Right cardiac atrium (tissue), 5 donors: ENCODE results near the gene BCL2L13. TPM values are rescaled to one million over a fixed set of nuclear protein-coding genes. Genes with fewer than 3 reads are reported as not detected.

ENCODE experiments used
- ATAC-seq, 2 donors: fragments of 200-7000 bp; cut with Tn5 transposase; one replicate each; pipeline versions ENCODE4 v1.8.0 to v1.9.1; 2020; ENCODE audit warnings: moderate library complexity in 2 of 2, mild to moderate bottlenecking in 1 of 2
- DNase-seq, 3 donors: peaks; one replicate each; pipeline ENCODE4 v3.0.0-alpha.2; 2020
- H3K27ac ChIP-seq: one replicate; pipeline ENCODE4 v1.5.1; 2013; ENCODE audit warnings: mild to moderate bottlenecking, low read length, control low read depth, moderate library complexity
- H3K27me3 ChIP-seq: one replicate; pipeline ENCODE4 v1.6.1; 2013; ENCODE audit not compliant: control insufficient read depth, insufficient read depth
- H3K4me1 ChIP-seq: one replicate; pipeline ENCODE4 v1.6.1; 2013; ENCODE audit warnings: low read length; ENCODE audit not compliant: control insufficient read depth, insufficient read depth
- H3K4me3 ChIP-seq: one replicate; pipeline ENCODE4 v1.5.1; 2013; ENCODE audit warnings: low read length, control low read depth
- H3K9me3 ChIP-seq: one replicate; pipeline ENCODE4 v1.6.1; 2013; ENCODE audit warnings: low read length; ENCODE audit not compliant: control insufficient read depth
- WGBS: extraction: QIAGEN DNeasy Blood & Tissue Kit; methylation state at CpG from one replicate; pipeline ENCODE4 v1.1.7; 2013; 5-methylcytosine and 5-hydroxymethylcytosine counted together
- intact Hi-C, 4 donors: fragments of 100-400 bp; cut with DNase I; formaldehyde crosslinking; loops; one replicate each; pipeline versions ENCODE4 v1.11.0 to v1.14.0; 2022 to 2023
- long read RNA-seq, 4 donors: library from polyadenylated mRNA; unstranded; transcript quantifications; one replicate each; pipeline ENCODE4 v2.0.0, GENCODE V29; 2020 to 2021
- polyA plus RNA-seq: library from polyadenylated mRNA; stranded (reverse); fragments of 200-250 nt; gene quantifications from one replicate; pipeline ENCODE4 v1.2.3, GENCODE V29; 2013
- total RNA-seq, 4 donors: library from RNA; stranded (reverse); fragmentation: NEBNext Ultra II Directional; extraction: Animal tissue kit (Norgen Biotek cat#: 25700); gene quantifications; one replicate each; pipeline ENCODE4 v1.2.1, GENCODE V29; 2021
- donor health status: healthy with polysubstance abuse.
- donor health status: DM: no; HTN: yes; CAD: no.
- donor health status: DM: no; HTN: no; CAD: no.
- donor health status: DM: no; HTN: yes; CAD: no; lungs with severe emphysema.
- donor health status: DM: yes; HTN: yes; CAD: no.

BCL2L13 gene
- total RNA-seq (10 to 100 TPM; 51.6 to 62.9 (median 56.7) TPM), polyA plus RNA-seq (40.0 TPM)
- long read RNA-seq, donor 1, full-length matches to known transcripts, result 40 of 73 reads
- long read RNA-seq, donor 1, partial matches to known transcripts, result 23 of 73 reads
- long read RNA-seq, donor 1, other reads (novel, unspliced or antisense), result 10 of 73 reads
- long read RNA-seq, donor 2, full-length matches to known transcripts, result 22 of 40 reads
- long read RNA-seq, donor 2, partial matches to known transcripts, result 9 of 40 reads
- long read RNA-seq, donor 2, other reads (novel, unspliced or antisense), result 9 of 40 reads
- long read RNA-seq, donor 3, full-length matches to known transcripts, result 227 of 328 reads
- long read RNA-seq, donor 3, partial matches to known transcripts, result 39 of 328 reads
- long read RNA-seq, donor 3, other reads (novel, unspliced or antisense), result 62 of 328 reads
- long read RNA-seq, donor 4, full-length matches to known transcripts, result 19 of 32 reads
- long read RNA-seq, donor 4, partial matches to known transcripts, result 10 of 32 reads
- long read RNA-seq, donor 4, other reads (novel, unspliced or antisense), result 3 of 32 reads

GRCh38 chr22:17638432-17639246 is at the start of gene BCL2L13:
Gene BCL2L13 (plus strand): TSS chr22:17638757. CDS start chr22:17655712, 16,955 bp downstream.
- Histone ChIP-seq H3K4me3 (peak within 1 kb of the TSS; percentile 78), H3K27ac (peak within 1 kb of the TSS; percentile 93), H3K9me3 (no peaks in the 10 kb centered on the region), H3K4me1 (peaks cover 2% of the 10 kb centered on the region), H3K27me3 (no peaks in the 10 kb centered on the region)
- DNase-seq (peak; percentile 93 to 97 (median 95)), ATAC-seq (peak; percentile 98)
- WGBS, result under 1% methylated on average over 70 of the region's 70 CpGs
- intact Hi-C loops, result loop anchor here in 2 of 4 donors (10.0 kb wide), 1 partner anchor 64 kb away; no protein-coding TSS in a partner anchor

GRCh38 chr22:17589810-17590375 is 48.7 kb upstream of the BCL2L13 start:
- DNase-seq, result no peak
- Histone ChIP-seq H3K27ac (no peak overlapping the region), H3K27me3 (no peaks in the 10 kb centered on the region), H3K4me1 (no peaks in the 10 kb centered on the region), H3K4me3 (no peak overlapping the region), H3K9me3 (no peaks in the 10 kb centered on the region)
- WGBS, result 94% methylated on average over 10 of the region's 10 CpGs
- intact Hi-C loops, result no loop called here
- ATAC-seq, result no peak

DNA sequence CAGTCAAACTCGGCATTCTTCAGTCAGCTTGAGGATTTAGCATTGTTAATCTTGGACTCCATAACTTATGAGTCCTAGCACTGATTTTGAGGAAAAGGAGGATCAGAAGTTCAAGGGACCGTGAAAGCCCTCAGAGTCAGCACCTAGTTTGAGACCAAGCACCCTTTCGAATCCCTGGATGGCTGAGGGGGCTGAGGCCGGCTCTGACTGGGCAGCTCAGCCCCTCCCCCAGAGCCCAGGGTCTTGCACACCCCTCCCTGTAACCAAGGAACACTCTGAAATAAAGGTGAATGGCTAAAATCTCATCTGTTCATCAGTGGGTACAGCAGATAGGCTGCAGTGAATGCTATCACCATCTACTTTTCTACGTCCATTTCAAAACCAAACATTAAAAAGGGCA is 48.0 kb upstream of the BCL2L13 start:
- no peaks in the 10 kb centered on the region for H3K27me3 ChIP-seq
- WGBS, result 87% methylated on average over 5 of the region's 5 CpGs
- no peak overlapping the region for H3K27ac ChIP-seq
- H3K4me3 ChIP-seq, result no peak overlapping the region
- DNase-seq (no peak), ATAC-seq (no peak)
- intact Hi-C loops, result no loop called here
- no peaks in the 10 kb centered on the region for H3K4me1 ChIP-seq
- no peaks in the 10 kb centered on the region for H3K9me3 ChIP-seq

DNA sequence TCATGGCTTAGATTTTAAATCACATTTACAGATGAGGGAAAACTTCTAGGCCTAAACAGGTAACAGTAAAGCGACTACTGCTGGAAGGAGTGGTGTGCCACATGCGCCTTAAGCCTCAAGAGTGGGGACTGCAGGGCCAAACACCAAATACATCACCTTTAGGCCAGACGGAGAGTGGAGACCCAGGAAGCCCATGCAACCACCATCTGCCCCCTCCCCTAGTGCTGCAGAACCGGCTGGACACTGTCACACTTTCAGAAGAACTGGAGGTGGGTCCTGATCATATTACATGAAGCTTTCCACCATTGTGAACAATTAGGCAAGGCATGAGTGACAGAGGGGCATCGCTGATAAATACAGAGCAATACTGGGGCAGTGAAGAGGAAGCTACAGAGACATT is 46.4 kb upstream of the BCL2L13 start:
- H3K4me3 ChIP-seq, result no peak overlapping the region
- H3K27ac ChIP-seq, result no peak overlapping the region
- no peaks in the 10 kb centered on the region for H3K4me1 ChIP-seq
- WGBS, result 80% methylated on average over 5 of the region's 5 CpGs
- no peaks in the 10 kb centered on the region for H3K27me3 ChIP-seq
- intact Hi-C loops, result no loop called here
- no peaks in the 10 kb centered on the region for H3K9me3 ChIP-seq
- ATAC-seq, result no peak
- no peak for DNase-seq

DNA sequence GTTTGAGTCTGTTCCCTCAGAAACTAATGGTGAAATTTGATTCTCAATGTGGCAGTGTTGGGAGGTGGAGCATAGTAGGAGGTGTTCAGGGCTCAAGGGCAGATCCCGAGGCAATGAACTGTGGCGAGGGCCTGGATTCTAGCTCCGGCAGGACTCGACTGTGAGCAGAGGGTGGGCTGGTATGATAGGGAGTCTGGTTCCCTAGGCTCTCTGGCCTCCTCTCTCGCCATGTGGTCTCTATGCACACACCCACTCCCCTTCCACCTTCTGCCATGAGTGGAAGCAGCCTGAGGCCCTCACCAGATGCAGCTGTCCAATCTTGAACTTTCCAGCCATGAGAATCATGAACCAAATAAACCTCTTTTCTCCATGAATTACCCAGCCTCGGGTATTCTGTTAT is 42.3 kb upstream of the BCL2L13 start:
- Histone ChIP-seq H3K27ac (no peak overlapping the region), H3K4me3 (no peak overlapping the region), H3K27me3 (no peaks in the 10 kb centered on the region), H3K9me3 (no peaks in the 10 kb centered on the region), H3K4me1 (no peaks in the 10 kb centered on the region)
- ATAC-seq (no peak), DNase-seq (no peak)
- WGBS, result over 99% methylated on average over 6 of the region's 6 CpGs
- intact Hi-C loops, result no loop called here

DNA sequence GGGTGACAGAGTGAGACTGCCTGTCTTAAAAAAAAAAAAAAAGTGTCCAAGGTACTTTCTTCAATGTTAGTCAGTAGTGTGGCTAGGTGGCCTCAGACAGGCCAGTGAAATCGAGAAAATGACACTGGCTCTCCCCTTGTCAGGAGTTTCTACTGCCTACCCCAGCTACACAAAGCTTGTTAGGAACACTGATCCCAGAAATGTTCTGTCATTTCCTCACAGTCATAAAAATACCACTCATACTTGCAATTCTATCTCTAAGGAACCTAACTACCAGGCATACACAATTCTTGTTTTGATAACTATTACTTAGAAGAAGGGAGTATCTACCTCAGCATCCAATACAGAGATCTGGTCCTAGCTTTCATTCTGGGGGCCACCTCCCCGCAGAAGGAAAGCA is 41.3 kb upstream of the BCL2L13 start:
- Histone ChIP-seq H3K27ac (no peak overlapping the region), H3K4me3 (no peak overlapping the region), H3K4me1 (no peaks in the 10 kb centered on the region), H3K27me3 (no peaks in the 10 kb centered on the region), H3K9me3 (no peaks in the 10 kb centered on the region)
- intact Hi-C loops, result no loop called here
- DNase-seq (no peak), ATAC-seq (no peak)
- WGBS, result over 99% methylated on average over 2 of the region's 2 CpGs

DNA sequence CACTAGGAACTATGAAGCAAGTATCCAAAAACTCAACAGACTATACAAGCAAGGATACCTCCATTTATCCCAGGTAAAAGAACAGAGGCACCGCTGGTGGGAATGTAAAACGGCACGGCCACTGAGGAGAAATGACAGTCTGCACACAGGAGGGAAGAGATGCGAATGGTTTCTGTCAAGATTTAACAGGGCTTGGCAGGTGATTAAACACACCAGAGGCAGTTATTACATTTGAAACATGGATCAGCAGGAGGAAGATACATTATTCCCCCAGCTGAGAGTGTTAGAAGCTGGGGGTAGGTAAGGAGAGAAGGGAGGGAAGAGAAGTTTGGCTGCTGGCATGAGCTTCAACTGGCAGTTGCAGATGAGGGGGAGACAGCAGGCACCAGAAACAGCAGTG is 40.2 kb upstream of the BCL2L13 start:
- DNase-seq, result no peak
- intact Hi-C loops, result no loop called here
- H3K27ac ChIP-seq, result no peak overlapping the region
- 94% methylated on average over 4 of the region's 4 CpGs for WGBS
- no peak overlapping the region for H3K4me3 ChIP-seq
- H3K4me1 ChIP-seq, result no peaks in the 10 kb centered on the region
- no peaks in the 10 kb centered on the region for H3K27me3 ChIP-seq
- no peak for ATAC-seq
- H3K9me3 ChIP-seq, result no peaks in the 10 kb centered on the region

- ATAC-seq, result no peak
- no peak overlapping the region for H3K27ac ChIP-seq
- H3K4me3 ChIP-seq, result no peak overlapping the region
- WGBS, result 57% methylated on average over 3 of the region's 3 CpGs
- no peaks in the 10 kb centered on the region for H3K9me3 ChIP-seq
- intact Hi-C loops, result no loop called here
- H3K27me3 ChIP-seq, result no peaks in the 10 kb centered on the region
- no peak for DNase-seq
- no peaks in the 10 kb centered on the region for H3K4me1 ChIP-seq
Measured at GRCh38 chr22:17601031-17601430, 37.5 kb upstream of the BCL2L13 start.

- DNase-seq (no peak), ATAC-seq (no peak)
- Histone ChIP-seq H3K4me1 (peaks cover 2% of the 10 kb centered on the region), H3K9me3 (no peaks in the 10 kb centered on the region), H3K4me3 (no peak overlapping the region), H3K27me3 (no peaks in the 10 kb centered on the region), H3K27ac (no peak overlapping the region)
- intact Hi-C loops, result no loop called here
- WGBS, result 81% methylated on average over 4 of the region's 4 CpGs
Measured at GRCh38 chr22:17603668-17604067, 34.9 kb upstream of the BCL2L13 start.

DNA sequence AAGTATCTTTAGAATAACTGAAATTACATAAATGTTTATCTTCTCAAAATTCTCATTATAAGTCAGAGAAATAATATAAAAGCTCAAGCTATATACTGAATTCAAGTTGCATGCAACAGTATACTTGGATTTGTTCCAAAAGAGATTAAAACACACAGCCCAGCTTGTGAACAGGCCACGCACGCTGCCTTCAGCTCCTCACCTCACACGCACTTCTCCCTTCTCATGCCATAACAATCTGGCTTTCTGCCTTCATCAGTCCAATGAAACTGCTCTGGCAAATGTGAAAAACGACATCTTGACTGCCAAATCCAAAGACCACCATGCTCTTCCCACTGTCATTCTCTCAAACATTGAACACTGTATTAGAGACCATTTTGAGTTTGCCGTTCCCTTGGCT is 32.1 kb upstream of the BCL2L13 start:
- intact Hi-C loops, result no loop called here
- ATAC-seq (peak; percentile 63 to 72), DNase-seq (no peak)

More for the DNA sequence above, 32.1 kb upstream of the BCL2L13 start:
- Histone ChIP-seq H3K4me3 (no peak overlapping the region), H3K27me3 (no peaks in the 10 kb centered on the region), H3K9me3 (no peaks in the 10 kb centered on the region), H3K27ac (peak overlapping the region; percentile 30), H3K4me1 (peaks cover 2% of the 10 kb centered on the region)
- WGBS, result 44% methylated on average over 5 of the region's 5 CpGs
